Endometrium (tissue), 2 donors: ENCODE results near the gene LIMCH1.
A peak's percentile ranks its signal among the peaks of the same experiment; 100 is the strongest.

Experiments used
- FAIRE-seq: peaks from 2 replicates; lab custom pipeline; 2012; peaks lifted over from hg19 to GRCh38; lab: Jason Lieb, UNC
- donor health status: control.
- donor health status: control.

The LIMCH1 gene

DNA sequence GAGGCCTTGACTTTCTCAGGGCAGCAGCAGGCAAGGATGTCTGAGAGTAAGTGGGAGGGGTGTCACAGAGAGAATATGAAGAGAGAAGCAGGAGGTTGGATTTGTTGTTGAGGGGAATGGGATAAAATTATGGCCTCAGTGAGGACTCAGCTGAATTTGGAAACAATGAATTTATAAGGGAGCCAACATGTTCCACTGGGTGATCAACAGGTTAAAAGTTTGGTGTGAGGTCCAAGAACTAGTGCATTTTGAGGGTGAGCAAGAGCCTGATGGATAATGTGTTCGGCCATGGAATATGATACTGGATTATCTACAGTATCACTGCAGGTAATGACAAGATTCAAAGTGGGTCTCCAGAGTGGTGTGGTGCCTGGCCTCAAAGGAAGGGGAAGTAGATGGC lies 33.5 kb downstream of the LIMCH1 start:
- no peak for FAIRE-seq

DNA sequence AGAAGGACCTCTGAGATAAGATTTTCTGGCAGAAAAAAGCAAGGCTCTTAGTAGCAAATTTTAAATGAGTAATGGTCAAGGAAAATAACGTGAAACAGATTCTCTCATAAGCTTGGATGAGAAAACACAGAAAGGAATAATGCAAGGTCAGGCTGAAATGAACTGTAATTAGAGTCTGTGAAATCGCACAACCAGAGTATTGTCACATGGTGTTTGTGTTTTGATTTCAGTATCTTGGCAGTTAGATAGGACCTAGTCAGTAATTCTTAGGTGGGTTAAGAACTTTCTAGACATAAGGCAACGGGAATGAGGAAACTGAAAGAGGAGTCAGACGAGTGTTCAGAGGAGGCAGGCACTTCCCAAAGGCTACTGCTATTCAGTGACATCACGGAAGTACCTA lies 34.6 kb downstream of the LIMCH1 start:
- FAIRE-seq: peak; percentile 45

GRCh38 chr4:41572956-41573355 lies 35.0 kb downstream of the LIMCH1 start:
- peak; percentile 29 for FAIRE-seq

DNA sequence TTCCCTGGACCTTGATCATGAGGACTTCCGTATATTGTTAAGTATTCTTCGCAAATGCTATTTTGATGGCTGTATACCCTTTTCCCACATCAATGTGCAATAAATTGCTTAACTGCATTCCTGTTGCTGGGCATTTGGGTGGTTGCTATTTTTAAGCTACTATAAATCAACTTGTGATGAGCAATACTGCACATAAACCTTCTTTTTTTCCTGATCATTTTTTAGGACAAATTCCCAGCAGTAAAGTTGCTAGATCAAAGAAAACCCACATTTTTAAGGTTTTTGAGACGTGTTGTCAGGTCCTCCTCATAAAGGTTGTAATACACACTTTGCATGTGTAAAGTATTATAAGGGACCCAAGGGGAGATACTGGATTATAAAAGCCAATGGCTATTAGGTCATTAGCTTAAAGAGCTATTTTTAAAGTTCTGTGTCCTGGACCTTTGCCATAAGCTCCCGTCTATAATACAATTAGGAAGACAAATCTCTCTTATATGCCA lies 35.6 kb downstream of the LIMCH1 start:
- FAIRE-seq: no peak

- no peak for FAIRE-seq
Measured at GRCh38 chr4:41575207-41575606, 37.2 kb downstream of the LIMCH1 start.

DNA sequence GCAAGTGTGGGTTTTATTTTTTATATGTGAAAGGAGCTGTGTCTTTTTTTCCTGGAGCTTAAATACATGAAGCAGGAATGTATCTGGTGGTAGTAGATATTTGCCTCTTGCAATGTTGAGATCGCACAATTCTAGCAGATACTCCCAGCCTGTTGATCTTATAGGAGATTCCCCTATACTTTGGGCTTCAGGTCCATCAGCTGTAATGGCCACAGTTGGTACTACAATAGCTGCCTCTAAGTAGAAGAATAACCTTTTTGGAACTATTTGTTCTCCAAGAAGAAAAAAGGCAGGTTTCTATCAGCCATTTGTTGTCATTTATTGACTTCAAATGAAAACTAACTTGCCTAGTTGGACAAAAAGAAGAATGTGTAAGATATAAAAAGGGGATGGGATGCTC lies 37.7 kb downstream of the LIMCH1 start:
- FAIRE-seq: no peak

DNA sequence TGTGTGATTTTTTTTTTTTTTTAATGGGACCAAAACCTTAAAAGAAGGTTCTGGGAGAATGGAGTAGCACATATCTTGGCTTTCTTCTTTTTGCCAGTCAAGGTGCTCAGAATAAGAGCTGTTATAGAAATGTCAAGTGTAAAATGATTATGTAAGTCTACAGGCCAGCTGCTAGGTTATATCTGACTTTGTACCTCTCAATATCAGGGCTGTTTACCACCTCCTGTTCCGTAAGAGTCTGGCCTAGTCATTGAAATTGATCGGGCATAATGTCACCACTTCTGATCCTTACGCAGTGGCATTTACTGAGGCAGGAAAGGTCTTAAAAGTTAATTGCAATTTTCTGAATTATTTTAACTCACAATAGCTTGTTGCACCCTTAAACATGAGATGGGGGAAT lies 41.1 kb downstream of the LIMCH1 start:
- no peak for FAIRE-seq

DNA sequence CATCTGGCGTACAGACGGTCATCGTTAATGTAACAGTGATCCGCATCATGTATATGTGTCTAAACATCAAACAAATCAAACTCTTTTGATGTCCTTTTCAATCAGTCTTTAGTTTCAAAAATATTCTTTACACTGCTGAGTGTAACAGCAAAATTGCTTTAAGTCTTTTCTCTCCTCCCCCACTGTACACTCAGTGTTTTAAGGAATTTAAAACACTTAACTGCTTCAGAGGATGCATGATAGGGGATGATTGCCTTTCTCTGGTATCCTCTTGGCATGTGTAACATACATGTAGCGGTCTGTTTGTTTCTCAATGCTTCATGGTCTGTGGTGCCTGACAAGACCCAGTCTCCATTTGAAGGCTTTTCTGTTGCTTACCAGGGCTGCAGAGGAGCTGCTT lies 41.6 kb downstream of the LIMCH1 start:
- FAIRE-seq: no peak

- FAIRE-seq: no peak
Measured at GRCh38 chr4:41580007-41580406, 42.0 kb downstream of the LIMCH1 start.

DNA sequence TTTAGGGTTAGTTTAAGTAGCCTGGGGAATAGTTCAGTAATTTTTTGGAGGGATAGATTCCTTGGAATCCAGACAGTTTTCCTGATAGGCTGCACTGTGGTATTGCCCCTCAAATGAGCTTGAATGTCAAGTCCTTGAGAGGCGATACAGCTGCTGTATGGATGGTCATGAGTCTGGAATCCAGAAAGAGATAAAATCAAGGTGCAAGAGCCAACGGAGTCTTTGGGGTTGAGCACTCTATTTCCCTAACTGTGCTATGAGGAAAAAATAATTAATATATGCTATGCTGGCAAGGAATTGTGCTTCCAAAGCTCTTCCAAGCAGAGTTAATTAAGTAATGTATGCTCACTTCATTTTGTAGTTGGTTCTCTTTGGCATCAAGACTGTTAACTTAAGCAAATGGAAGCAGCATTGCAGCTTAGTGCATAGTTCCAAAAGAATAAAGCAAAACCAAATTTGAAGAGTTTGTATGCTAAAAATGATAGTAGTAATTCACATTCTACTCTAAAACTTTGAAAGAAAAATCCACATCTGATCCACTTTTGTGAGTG lies 48.8 kb downstream of the LIMCH1 start:
- no peak for FAIRE-seq

DNA sequence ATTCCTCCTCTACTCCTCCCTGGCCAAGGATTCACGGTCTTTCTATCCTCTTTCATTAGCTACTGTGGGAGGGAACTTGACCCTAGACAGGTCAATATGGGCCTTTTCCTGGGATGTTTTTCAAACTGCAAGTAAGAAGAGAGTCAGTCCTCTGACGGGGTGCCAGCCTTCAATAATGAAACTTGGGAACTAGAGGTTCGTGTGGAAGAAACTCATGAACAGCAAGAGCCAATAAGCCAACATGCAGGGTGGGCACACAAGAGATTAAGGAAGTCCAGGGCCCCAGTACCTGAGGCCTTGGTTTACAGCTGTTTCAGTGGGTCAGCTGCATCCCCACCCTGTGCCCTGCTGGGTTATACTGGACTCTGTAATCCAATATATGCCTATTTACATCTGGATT lies 49.3 kb downstream of the LIMCH1 start:
- no peak for FAIRE-seq

DNA sequence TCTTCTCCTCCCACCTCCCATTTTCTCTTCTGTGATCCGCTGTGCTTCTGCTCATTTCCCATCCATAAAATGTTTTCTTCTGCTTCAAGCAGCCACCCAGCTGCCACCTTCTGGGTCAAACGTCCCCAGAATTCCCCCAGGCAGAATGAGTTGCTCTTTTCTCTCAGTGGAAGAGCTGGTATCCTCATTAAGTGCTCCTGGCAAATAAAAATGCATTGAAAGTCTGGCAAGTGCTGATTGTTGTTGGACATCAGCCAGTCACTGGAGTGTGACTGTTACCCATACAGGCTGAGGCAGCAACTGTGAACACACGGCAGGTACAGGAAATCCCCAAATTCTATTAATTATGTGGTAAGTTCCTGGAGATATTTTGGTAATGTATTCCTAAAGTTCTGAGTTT lies 52.6 kb downstream of the LIMCH1 start:
- FAIRE-seq: no peak

DNA sequence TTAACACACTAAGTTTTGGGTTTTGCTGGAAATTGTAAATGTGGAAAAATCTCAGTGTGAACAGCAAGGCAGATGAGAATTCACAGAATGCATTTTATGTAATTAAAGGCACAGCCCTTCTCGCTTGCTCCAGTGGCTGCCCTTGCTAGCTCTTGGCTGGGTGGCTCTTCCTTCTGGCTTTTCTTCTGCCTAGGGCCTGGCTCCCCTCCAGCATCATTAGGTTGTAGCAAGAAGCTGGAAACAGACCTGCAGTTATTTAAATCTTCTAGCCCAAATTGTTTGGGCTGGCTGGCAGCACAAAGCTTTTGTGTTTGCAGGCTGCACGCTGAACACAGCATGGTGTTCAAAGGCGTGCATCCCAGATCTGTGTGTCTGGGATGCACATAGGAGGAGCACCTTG lies 56.5 kb downstream of the LIMCH1 start:
- FAIRE-seq: no peak

GRCh38 chr4:41597494-41597893 lies 59.5 kb downstream of the LIMCH1 start:
- no peak for FAIRE-seq

GRCh38 chr4:41598580-41598979 lies 60.6 kb downstream of the LIMCH1 start:
- FAIRE-seq: no peak

- FAIRE-seq: no peak
Measured at GRCh38 chr4:41599192-41599786, 61.3 kb downstream of the LIMCH1 start.

DNA sequence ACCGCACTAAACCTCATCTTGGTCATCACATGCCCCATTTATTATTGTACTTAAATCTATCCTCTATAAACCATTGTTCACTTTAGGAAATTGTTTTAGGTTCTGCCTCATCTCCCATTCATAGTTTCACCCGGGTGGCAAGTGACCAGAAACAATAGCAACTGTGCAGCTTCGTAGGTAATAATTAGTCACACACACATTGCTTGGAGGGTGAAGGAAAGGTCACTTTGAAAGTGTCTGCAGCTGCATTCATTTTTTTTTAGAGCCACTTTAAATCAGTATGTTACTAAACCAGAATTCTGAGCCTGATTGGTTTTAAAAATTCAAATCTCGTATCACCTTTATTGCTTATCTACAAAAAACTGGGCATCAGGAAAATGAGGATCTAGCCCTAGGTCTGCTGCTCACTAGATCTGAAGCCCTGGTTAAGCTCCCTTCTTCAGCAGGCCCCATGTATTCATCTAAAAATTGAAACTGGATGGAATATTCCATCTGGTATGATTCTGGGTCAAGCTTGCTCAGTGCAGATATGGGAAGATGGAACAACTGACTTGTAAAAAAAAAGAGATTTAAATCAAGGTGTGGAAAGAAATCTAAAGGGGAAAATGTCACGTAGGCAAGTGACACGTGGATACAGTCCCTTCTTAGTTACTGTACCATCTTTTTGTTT lies 62.4 kb downstream of the LIMCH1 start:
- no peak for FAIRE-seq

GRCh38 chr4:41601025-41601424 lies 63.1 kb downstream of the LIMCH1 start:
- FAIRE-seq: no peak

DNA sequence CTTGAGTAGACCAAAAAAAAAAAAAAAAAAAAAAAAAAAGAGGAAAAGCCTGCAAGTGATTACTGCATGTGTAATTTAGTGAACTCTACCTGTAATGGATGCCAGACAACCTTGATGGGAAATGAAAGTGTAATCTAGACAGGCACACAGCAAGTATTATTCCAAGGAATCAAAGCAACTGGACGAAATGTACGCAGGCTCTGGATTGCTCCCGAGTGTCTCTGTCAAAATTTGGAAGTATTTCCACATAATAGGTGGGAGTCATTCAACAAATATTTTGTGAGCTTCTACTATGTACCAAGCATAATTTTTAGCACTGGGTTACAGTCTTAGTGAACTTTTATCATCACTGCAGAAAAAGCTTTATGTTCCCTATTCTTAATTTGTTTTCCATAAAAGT lies 64.2 kb downstream of the LIMCH1 start:
- no peak for FAIRE-seq

DNA sequence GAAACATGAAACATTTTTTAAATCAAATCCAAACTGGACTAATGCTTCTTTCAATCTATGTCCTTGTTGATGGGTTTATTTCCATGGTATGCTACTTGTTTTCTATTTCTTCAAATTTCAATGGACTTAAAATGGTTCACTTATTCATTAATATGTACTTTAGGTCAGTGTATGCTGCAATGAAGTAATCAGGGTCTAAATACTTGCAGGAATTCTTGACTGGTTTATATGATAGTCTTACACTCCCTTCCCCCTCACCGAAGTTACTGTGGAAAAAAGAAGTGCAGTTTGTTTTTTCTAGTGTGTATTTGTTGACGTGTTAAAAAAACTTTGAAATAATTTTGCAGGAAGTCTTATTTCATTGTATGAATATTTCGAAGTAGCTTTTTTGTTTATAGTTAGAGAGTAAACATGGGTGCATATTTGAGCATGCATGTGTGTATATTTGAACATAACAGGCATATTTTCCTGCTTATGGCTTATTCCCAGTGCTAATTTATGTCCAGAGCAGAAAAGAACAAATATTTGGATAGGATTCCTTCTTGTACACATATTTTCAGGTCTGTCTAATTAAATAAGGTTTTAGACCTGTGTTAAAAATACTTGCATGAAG lies 65.0 kb downstream of the LIMCH1 start:
- no peak for FAIRE-seq

DNA sequence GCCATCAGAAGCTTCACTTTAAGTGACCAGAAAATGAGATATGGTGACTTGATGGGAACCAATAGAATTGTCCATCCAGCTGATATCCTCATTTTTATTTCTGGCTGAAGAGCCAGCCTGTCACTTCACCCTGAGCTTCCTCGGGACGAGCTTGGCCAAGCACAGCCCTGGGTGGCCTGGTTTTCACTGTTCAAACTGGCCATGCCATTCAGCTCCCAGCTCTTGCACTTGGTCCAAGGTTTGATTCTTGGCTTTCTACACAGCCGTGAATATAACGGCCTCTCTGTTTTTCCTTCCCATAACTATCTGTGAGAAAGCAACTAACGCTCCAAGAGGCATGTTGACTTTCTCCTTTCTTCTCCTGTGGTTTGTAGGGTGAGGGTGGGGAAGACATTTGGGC lies 71.9 kb downstream of the LIMCH1 start:
- no peak for FAIRE-seq

GRCh38 chr4:41610474-41610873 lies 72.5 kb downstream of the LIMCH1 start:
- no peak for FAIRE-seq

DNA sequence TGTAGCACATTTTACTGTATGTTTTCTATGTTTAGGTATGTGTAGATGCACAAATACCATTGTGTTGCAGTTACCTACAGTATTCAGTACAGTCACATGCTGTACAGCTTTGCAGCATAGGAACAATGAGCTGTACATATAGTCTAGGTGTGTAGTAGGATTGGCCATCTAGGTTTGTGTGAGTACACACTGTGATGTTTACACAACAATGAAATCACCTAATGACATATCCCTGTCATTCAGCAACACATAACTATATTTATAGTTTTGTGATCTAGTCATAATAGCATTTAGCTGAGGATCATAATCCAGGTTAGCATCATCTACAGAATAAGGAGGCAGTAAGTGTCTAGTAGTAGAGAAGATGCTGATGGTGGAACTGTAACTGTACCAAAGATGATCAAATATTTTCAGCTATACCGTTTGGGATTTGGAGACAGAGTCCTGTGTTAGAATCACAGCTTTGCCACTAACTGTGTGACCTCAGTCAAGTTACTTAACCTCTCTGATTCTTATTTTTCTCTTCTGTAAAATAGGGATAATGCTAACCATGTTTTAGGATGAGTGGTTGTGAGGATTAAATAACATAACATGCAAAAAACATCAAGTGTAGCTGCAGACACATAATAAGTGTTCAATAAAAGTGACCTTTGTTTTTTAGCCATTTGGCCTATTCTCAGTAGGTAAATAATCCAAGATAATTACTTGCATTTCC lies 73.3 kb downstream of the LIMCH1 start:
- FAIRE-seq: no peak
